NAMALWA (cell line): ENCODE data around the gene ZNF146.
"Not testable (repeated sequence)": the region's sequence is repeated elsewhere in the genome, so short reads cannot be mapped to it uniquely, and the experiment has no call there.

Experiments used
- DNase-seq: peaks from one replicate; pipeline ENCODE4 v3.0.0-alpha.2; 2015; ENCODE audit warnings: low spot score

ZNF146 gene

DNA sequence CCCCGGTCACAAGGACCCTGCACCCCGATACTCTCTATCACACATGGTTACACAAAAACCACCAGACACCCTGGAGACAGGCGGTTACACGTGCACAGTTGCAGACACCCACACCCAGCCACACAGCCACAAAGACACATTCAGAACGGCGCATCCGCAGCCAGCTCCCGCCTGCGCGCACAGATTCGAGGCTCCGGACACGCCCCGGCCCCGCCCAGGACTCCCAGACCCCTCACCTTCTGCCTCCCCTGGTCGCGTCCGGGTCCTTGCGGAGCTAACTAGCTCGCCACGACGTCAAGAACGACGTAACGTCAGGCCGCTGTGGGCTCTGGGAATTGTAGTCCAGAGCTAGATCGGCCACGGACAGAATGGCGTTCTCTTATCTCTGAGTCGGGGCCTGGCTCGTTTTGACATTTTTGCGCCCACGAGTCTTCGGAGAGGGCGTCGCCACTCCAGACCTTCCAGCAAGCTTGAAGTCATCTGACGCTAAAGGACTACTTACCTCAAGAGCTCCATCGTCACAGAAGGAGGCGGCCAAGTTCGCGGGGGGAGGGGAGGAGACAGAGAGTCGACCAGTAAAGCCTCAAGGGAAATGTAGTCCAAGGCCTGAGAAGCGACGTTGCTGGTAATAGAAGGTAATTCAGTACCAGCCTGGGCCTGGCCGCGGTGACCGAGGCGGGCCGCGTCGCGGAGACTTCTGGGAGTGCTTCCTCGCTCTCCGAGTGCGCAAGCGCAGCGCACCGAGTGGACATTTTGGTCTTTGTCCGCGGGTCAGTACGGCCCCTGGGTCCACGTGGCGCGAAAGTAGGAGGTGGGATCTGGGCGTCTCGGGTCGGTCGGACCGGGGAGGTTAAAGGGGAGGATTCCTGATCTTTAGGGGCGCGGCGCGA lies at the start of gene ZNF146, which contains the start of gene ZNF565:
ZNF146 (plus strand) TSS at position 721 of the 890 bp plus-strand sequence. CDS start 21,335 bp downstream, outside the sequence.
ZNF565 (minus strand) TSS at position 280 of the 890 bp plus-strand sequence. CDS start 12,680 bp downstream, outside the sequence.
- peak; percentile 99 for DNase-seq

DNA sequence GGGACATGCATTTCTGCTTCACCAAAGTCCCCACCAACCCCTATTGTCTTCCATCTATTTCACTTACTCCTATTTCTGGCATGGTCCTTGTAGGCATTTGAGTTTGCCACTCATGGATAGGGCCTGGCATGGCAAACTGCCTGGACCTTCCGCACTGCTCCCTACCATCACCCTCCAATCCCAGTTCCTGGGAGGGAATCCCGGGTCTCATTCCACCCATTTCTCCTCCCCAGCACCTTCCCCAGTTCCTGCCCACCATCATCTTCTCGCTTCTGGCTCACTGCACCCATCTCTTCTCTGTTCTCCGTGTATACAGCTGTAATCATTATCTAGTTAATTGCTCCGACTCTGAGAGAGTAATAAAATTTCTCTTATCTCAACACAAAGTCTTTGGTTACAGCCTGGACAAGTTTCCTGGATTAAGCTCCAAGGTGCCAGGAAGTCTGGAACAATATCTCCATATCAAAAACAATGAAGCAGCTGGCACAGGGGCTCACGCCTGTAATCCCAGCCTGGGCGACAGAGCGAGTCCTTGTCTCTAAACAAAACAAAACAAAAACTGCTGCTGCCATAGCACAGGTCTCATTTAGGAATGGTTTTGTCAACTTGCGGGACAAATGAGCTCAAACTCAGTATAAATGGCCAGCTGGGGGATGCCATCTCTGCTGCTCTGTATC lies 45.7 kb upstream of the ZNF146 start:
- DNase-seq = no peak

DNA sequence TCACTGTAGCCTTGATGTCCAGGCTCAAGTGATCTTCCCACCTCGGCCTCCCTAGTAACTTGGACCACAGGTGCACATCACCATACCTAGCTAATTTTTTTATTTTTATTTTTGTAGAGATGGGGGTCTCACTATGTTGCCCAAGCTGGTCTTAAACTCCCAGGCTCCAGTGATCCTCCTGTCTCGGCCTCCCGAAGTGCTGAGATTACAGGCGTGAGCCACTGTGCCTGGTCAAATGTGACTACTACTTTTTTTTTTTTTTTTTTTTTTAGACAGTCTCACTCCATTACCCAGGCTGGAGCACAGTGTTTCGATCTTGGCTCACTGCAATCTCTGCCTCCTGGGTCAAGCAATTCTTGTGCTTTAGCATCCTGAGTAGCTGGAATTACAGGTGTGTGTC lies 42.1 kb upstream of the ZNF146 start:
- DNase-seq = no peak

DNA sequence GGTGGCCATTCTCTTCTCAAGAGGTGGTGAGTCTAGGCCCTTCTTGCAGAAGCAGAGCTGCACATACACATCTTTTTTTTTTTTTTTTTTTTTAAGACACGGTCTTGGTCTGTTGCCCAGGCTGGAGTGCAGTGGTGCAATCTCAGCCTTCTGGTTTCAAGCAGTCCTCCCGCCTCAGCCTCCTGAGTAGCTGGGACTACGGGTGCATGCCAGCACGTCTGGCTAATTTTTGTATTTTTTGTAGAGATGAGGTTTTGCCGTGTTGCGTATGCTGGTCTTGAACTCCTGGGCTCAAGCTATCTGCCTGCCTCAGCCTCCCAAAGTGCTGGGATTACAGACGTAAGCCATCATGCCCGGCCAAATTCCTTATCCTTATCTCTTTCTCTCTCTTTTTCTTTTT lies 41.1 kb upstream of the ZNF146 start:
- DNase-seq = not testable (repeated sequence)

DNA sequence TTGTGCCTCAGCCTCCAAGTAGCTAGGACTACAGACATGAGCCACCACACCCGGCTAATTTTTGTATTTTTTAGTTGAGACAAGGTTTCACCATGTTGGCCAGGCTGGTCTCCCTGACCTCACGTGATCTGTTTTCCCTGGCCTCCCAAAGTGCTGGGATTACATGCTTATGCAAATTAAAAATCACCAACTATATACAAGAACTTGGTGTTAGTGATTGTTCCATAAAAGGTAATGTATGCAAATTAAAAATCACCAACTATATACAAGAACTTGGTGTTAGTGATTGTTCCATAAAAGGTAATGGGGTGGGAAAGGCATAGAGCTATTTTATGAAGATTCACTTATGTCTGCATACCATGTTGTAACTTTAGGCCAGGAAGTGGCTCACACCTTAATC lies 35.8 kb upstream of the ZNF146 start:
- not testable (repeated sequence) for DNase-seq

DNA sequence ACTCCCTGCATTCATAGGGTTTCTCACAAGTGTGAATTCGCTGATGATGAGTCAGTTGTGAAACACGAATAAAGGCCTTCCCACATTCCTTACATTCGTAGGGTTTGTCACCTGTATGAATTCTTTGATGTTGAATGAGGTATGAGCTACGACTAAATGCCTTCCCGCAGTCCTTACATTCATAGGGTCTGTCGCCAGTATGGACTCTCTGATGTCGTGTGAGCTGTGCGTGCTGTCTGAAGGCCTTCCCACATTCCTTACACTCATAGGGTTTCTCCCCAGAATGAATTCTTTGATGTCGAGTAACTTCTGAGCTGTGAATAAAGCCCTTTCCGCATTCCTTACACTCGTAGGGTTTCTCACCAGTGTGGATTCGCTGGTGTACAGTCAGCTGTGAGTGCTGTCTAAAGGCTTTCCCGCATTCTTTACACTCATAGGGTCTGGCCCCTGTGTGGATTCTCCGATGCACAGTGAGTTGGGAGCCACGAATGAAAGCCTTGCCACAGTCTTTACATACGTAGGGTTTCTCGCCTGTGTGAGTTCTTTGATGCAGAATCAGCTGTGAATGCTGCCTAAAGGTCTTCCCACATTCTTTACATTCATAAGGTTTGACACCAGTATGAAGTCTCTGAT lies 32.2 kb upstream of the ZNF146 start:
- DNase-seq = no peak

DNA sequence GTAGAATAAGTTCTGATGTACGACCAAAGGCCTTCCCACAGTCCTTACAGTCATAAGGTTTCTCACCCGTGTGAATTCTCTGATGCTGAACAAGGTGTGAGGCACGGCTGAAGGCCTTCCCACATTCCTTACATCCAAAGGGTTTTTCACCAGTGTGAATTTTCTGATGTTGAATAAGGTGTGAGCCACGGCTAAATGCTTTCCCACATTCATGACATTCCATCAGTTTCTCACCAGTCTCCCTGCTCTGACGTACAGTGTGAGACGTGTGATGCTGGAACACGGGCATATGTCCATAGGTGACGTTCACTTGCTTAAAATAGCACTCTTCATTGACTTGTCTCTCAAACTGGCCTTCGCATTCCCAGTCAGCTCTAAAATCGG lies 31.7 kb upstream of the ZNF146 start:
- no peak for DNase-seq

DNA sequence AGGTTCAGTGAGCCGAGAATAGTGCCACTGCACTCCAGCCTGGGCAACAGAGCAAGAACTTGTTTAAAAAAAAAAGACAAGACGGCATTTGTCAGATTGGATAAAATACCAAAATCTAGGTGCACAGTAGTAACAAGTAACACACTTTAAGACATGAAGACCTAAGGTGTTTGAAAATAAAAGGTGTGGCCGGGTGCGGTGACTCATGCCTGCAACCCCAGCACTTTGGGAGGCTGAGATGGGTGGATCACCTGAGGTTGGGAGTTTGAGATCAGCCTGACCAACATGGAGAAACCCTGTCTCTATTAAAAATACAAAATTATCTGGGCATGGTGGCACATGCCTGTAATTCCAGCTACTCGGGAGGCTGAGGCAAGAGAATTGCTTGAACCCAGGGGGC lies 28.2 kb upstream of the ZNF146 start:
- not testable (repeated sequence) for DNase-seq

DNA sequence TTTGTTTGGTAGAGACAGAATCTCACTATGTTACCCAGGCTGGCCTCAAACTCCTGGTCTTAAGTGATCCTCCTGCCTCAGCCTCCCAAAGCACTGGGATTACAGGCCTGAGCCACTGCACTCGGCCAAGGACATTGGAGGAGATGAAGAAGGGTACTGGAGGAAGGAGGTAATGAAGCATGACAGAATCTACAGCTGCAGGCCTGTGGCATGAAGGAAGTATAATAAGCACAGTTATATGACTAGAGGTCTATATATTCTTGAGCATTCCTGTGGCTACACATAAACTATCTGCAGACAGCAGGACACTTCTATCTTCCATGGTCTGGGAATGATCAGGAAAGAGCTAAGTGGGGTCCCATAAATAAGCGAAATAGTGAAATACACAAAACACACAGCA lies 18.7 kb upstream of the ZNF146 start:
- DNase-seq = peak; percentile 25

DNA sequence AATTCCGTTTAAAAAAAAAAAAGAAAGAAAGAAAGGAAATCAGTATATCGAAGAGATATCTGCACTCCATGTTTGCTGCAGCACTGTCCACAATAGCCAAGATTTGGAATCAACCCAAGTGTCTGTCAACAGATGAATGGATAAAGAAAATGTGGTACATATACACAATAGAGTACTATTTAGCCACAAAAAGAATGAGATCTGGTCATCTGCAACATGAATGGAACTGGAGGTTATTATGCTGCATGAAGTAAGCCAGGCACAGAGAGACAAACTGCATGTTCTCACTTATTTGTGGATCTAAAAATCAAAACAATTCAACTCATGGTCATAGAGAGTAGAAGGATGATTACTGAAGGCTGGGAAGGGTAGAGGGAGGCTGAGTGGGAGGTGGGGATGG lies 16.8 kb upstream of the ZNF146 start:
- no peak for DNase-seq

DNA sequence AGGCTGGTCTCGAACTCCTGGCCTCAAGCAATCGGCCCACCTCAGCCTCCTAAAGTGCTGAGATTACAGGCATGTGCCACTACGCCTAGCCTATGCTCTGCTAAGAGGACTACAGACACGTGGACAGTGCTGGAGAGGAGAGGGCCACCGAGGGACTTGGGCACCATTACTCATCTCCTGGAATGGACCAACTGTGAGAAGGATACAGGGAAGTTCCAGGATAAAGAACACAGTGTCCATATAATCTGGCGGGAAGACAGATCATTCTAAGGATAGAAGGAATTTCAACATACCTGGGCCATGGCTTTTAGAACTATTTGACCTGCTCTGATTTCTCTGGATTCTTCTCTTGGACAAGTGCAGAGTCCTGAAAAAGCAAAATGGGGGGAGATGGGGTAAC lies 13.2 kb upstream of the ZNF146 start:
- no peak for DNase-seq

DNA sequence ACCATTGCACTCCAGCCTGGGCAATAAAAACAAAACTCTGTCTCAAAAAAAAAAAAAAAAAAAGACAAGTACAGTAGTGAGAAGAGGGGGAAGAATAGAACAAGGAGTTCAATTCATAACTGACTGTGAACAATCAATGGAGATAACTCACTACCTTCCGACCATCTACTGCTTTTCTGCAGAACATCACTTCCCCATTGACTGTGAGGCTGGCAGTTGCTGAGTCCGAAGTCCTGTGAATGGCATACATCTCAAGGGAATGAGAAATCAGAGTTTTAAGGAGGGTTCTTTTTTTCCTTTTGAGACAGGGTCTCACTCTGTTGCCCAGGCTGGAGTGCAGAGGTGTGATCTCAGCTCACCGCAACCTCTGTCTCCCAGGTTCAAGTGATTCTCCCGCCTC lies 11.6 kb upstream of the ZNF146 start:
- no peak for DNase-seq

DNA sequence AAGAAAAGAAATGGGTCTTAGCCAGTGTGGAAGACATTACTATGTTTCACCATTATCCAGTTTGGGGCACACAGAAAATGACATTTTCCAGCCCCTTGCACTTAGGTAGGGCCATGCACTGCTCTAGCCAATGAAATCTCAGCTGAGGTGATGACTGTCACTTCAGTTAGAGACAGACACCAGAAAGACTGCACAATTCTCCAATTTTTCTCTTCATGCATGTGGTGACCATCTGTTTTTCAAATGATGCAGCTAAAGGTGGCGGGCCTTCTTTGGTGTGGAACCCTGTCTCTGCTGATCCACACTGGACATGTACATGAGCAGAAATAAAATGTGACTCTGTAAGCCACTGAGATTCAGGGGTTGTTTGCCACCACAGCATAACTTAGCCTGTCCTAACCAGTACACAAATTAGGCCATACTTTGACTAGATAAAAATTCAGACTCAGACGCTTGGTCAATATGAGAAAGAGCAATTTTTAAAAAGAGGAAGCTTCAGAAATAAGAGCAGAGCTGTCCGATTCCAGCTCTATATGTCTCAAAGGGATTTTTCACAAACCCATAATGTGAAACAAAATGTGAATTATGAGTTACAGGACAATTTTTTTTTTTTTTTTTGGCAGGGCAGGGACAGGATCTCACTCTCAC lies 7.2 kb upstream of the ZNF146 start:
- peak; percentile 22 for DNase-seq

DNA sequence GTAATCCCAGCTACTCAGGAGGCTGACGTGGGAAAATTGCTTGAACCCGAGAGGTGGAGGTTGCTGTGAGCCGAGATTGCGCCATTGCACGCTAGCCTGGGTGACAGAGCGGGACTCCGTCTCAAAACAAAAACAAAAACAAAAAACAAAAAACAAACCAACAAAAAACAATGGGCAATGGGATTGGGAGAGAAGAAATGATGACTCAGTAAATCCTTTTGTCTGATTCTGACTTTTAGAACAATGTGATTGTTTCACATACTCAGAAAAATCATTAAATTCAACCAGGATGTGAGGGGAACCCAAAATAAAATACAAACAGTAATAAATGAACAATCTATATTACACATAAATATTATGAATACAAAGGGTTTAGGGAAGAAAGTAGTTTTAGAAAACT lies 5.5 kb upstream of the ZNF146 start:
- DNase-seq = no peak

DNA sequence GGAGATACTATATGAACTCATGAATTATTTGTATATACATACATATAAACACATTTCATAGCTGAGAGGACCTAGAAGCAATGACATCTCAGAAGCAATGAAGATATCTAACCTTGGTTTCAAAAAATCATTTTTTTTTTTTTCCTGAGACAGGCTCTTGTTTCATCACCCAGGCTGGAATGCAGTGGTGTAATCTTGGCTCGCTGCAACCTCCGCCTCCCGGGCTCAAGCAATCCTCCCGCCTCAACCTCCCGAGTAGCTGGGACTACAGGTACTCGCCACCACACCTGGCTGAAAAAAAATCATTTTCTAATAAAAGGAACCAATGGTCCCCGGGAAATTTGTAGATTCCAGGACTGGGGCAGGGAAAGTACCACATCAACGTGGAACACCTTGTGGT lies 4.4 kb upstream of the ZNF146 start:
- no peak for DNase-seq

DNA sequence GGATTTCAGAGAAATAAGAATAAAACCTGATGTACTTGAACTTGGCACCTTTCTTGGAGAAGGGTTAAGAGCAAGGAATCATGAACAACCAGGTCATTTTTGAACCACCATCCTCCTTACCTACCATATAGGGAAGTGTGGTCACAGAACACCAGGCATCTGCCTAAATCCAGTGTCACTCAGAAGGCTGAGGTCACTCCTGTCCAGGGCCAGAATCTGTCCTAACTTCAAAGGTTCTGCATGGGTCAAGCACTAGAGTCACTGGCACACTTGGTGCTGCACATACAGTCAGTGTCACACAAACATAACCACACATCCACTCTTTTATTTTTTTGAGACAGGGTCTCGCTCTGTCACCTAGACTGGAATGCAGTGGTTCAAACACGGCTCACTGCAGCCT lies 2.0 kb upstream of the ZNF146 start:
- no peak for DNase-seq

DNA sequence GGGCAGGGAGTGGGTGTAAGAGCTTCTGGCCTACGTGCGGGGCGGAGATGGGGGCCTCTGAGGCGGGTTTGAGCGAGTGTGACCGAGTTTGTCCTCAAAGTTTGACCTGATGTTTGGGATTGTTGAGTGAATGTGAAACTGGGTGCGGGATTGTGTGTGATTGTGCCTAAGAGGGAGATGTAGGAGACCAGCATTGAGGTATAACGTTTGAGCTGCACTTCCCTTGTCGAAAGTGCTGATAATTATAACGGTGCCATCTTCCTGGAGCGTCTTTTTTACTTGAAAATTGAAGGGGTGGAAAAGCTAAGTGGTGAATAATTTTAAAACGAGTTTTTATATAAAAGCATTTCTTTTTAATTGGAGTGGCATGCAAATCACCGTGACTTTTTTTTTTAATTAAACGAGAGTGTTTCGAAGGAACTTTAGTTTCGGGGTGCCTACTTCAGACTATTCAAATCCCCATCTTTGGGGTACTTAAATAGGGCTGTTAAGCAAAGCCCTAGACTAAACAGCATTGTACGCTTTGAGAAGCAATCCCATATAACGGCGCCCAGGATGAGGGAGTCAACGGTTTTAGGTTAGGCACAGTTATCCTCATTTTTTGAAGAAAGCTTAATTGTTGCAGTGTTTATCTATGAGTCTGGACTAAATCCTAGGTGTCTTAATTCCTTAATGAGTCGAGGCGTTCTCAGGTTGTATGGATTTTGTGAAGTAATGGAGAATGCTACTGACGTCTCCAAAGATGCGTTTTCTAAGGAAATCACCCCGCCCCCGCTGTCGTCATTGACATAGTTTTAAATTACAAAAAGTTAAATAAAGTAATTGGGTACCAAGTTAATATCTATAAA lies 594 bp downstream of the ZNF146 start:
- DNase-seq = peak; percentile 20

DNA sequence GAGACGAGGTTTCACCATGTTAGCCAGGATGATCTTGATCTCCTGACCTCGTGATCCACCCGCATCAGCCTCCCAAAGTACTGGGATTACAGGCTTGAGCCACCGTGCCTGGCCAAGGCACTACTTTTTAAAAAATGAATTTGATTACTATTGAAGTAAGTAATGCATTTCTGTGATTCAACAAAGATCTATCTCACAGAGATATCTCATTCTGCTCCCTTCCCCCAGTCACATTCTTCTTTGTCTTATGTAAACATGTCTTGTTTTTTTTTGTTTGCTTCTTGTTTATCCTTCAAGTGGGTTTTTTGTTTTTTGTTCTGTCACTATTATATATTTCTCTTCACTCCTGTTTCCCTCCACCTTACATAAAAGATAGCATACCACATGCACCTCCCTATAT lies 6.6 kb downstream of the ZNF146 start:
- DNase-seq = no peak

DNA sequence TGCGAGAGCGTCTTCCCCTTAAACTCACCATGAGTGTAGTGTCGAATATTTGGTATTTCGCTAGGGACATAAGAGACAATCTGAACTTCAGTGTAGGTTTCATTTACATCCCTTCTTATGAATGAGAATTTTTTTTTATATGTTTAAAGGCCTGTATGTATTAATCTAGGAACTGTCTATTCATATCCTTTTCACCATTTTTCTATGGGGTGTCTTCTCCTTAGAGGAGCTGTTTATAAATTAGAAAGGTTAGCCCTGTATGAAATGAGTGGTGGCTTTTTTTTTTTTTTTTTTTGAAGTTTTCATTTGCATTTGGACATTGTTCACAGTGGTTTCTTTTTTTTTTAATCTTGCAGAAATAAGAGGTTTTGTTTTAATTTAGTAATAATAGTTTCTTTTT lies 7.6 kb downstream of the ZNF146 start:
- DNase-seq = no peak

DNA sequence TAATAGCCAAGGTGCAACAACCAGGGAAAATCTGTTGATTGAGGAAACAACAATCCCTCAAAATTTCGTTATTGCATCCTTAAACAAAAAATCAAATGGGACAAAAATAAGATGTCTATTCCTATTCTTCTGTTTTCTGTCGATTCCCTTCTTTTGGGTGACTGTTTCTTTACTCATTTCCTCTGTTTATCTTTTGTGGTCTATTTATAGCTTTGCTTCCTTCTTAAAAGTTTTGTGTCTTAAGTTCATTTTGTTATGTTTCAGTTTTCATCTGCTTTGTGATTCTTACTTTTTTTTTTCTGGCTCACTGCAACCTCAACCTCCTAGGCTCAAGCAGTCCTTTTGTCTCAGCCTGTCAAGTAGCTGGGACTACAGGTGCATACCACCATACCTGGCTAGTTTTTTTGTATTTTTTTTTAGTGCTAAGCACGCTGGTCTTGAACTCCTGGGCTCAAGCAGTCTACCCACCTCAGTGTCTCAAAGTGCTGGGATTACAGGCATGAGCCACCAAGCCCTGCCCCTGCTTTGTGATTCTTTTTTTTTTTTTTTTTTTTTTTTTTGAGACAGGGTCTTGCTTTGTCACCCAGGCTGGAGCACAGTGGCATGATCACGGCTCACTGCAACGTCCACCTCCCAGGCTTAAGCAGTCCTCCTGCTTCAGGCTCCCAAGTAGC lies 10.4 kb downstream of the ZNF146 start:
- DNase-seq = no peak

DNA sequence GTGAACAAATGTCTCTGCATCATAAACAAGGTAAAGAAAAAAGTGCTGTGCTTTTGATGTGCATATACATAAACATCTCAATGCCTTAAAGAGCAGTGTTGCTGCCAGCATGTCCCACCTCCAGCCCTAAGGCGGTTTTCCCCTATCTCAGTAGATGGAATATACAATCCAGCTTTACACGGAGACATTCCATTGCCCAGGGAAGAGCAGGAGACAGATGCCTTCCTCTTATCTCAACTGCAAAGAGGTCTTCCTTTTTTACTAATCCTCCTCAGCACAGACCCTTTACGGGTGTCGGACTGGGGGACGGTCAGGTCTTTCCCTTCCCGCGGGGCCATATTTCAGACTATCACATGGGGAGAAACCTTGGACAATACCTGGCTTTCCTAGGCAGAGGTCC lies 18.7 kb downstream of the ZNF146 start:
- DNase-seq = not testable (repeated sequence)
